Coronary artery (tissue), 2 donors: ENCODE data around the gene CSF3.

Experiments used
- DNase-seq: peaks from one replicate; pipeline ENCODE4 v3.0.0-alpha.2; 2017; ENCODE audit warnings: low spot score
- H3K27ac ChIP-seq, 2 donors: fragments of 200-600 bp; sonication (generic); one replicate each; pipeline ENCODE4 v1.5.1; 2016 to 2019
- H3K4me3 ChIP-seq: fragments of 200-600 bp; sonication (generic); 2 replicates; pipeline ENCODE4 v1.5.1; 2016; ENCODE audit warnings: mild to moderate bottlenecking, moderate library complexity
- TF ChIP-seq, protein P1 (sequence below): fragments of 200-600 bp; sonication (generic); IDR thresholded peaks from one replicate; pipeline ENCODE4 v1.5.1; 2019; ENCODE audit warnings: antibody characterized with exemption

CSF3 gene

DNA sequence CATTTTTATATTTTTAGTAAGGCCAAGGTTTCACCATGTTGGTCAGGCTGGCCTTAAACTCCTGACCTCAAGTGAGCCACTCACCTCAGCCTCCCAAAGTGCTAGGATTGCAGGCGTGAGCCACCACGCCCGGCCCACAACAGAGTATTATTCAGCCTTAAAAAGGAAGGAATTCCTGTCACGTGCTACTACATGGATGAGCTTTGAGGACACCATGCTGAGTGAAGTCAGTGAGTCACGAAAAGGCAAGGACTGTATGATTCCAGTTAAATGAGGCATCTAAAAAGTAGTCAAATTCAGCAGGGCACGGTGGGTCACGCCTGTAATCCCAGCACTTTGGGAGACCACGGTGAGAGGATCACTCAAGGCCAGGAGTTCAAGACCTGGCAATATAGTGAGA, 9.7 kb downstream of the CSF3 start:
- Histone ChIP-seq H3K4me3 (no peak overlapping the region), H3K27ac (no peak overlapping the region)
- TF ChIP-seq, protein P1, sequence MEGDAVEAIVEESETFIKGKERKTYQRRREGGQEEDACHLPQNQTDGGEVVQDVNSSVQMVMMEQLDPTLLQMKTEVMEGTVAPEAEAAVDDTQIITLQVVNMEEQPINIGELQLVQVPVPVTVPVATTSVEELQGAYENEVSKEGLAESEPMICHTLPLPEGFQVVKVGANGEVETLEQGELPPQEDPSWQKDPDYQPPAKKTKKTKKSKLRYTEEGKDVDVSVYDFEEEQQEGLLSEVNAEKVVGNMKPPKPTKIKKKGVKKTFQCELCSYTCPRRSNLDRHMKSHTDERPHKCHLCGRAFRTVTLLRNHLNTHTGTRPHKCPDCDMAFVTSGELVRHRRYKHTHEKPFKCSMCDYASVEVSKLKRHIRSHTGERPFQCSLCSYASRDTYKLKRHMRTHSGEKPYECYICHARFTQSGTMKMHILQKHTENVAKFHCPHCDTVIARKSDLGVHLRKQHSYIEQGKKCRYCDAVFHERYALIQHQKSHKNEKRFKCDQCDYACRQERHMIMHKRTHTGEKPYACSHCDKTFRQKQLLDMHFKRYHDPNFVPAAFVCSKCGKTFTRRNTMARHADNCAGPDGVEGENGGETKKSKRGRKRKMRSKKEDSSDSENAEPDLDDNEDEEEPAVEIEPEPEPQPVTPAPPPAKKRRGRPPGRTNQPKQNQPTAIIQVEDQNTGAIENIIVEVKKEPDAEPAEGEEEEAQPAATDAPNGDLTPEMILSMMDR: no peak
- DNase-seq: no peak

DNA sequence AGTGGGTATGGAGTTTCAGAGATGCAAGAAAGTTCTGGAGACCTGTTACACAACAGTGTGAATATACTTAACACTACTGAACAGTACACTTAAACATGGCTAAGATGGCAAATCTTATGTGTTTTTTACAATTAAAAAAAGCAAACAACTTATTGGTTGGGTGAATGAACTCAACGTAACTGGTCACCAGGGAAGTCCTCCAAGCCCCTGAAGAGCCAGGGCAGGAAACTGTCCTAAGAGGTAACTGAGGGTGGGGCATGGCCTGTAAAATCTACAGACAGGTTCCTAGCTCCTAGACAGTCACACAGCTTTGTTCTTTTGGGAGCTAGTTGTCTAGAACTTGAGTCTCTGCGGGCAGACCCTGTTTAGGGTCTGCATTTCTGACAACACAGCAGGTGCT, 10.3 kb downstream of the CSF3 start:
- DNase-seq: no peak
- TF ChIP-seq, protein P1: no peak
- H3K27ac ChIP-seq: no peak overlapping the region
- no peak overlapping the region for H3K4me3 ChIP-seq

DNA sequence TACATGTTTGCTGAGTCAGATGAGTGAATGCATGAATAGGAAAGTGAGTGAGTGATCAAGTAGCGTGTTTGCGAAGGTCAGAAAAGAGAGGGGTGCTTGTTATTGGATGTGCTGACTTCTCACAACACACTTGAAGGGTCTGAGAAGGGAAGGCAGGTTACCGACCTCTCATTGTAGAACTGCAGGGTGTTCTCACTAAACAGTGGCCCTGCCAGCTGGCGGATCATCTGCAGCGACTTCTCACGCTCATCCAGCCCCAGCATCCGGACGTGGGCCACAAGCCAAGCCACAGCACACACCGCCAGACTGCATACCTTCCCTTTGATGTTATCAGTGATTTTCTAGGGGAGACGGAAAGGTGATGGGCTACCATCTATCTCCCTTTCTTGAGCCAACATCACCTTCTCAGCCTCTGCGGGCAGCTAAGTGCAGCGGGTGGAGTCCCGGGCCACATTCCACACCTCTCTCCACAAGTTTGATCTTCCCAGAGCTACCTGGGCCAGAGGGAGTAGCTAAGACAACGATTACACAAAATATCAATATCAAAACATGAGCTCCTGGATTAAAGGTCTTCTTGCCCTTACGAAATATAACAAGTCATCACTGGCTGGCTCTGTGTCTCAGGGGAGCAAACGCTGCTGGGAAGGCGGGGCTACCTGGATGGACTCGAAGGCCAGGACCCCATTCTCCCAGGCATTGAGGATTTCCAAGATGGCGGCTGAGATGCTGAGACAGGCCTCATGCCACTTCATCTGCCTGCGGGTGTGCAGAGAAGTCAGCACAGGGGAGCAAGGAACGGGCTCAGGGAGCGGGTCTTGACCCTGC, 11.0 kb downstream of the CSF3 start:
- Histone ChIP-seq H3K4me3 (no peak overlapping the region), H3K27ac (no peak overlapping the region)
- TF ChIP-seq, protein P1: no peak
- DNase-seq: no peak

DNA sequence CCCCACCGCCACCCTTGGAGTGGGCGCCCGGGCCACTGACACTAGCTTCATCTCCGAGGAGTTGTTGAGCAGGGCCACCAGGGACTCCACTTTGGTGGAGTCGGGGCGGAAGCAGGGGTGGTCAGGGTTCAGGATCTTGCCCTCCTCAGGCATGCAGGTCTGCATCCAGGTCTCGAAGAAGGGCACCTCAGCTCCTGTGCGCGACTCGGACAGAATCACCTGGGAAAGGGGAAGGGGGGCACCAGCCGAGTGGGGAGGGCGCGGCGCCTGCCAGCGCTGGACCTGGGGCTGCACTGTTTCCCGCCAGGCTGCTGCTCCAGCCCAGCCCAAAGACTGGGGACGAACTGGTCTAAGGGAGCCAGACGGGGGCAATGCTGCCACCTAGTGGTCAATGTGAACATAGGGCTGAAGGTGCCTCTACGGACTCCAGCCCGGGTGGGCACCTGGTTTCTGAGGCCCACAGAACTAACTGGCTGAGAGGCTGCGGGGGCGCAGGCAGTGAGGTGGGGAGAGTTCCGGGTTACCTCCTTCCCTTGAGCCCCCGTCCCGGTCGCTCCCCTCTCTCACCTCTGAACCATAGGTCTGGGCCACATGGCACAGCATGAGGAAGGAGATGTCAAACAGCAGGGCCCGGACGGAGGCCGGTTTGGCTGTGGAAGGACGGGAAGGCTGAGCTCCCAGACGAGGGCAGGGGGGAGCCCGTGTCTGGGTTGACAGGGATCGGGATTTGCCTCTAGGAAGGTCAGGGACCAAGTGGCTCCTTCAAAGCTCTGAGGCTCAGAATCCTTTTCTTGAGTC, 11.8 kb downstream of the CSF3 start:
- H3K27ac ChIP-seq: no peak overlapping the region
- DNase-seq: no peak
- TF ChIP-seq, protein P1: peak; percentile 90
- H3K4me3 ChIP-seq: no peak overlapping the region

DNA sequence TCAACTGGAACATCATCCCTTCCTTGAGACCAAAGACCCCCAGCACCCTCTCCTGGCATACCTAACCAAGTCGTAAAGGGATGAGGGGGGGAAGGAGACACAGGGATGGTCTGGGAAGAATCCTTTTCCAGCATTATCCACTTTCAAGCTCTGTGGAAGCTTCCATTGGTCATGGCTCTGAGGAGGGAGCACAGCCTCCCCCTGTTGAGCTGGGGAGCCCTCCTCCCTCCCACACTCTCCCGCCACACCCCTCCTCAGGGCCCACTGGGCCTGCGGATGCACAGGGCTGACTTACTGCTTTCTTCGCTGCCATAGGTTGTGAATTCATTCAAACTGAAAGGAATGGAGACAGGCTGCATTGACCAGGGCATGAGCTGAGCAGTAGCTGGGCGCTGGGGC, 12.4 kb downstream of the CSF3 start:
- TF ChIP-seq, protein P1: no peak
- DNase-seq: no peak
- Histone ChIP-seq H3K27ac (no peak overlapping the region), H3K4me3 (no peak overlapping the region)

DNA sequence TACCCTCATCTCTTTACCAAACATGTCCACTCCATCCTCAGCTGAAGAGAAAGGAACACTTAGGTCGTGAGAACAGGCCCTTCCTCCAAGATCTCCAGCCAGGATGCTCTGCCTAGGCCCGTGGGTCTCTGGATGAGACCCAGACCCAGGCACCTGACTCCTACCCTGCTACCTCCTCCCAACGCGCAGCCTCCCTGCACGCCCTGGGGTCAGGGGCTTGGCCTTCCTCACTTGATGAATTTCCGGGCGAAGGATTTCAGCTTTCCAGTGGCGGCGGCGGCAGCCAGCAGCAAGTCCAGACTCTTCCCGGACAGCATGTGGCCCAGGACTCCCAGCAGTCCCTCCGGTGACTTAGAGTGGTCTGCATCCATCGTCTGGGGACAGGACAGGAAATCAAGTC, 13.4 kb downstream of the CSF3 start:
- TF ChIP-seq, protein P1: no peak
- Histone ChIP-seq H3K4me3 (no peak overlapping the region), H3K27ac (no peak overlapping the region)
- no peak for DNase-seq

DNA sequence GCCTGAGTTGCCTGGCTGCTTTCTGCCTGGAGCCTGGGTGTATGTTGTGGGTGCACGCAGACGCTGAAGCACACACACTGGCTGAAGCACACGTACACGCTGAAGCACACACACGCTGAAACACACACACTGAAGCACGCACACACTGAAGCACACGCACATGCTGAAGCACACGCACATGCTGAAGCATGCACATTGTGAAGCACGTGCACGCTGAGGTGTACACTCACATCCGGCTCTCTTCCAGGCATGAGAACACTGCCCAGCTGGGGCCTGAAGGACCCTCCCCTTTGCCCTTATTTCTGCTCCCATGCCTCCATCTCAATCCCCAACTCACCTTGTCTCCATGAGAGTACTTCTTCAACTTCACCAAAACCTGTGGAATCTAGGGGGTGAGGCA, 16.5 kb downstream of the CSF3 start:
- TF ChIP-seq, protein P1: no peak
- DNase-seq: no peak
- Histone ChIP-seq H3K4me3 (no peak overlapping the region), H3K27ac (no peak overlapping the region)
